Glomerular endothelial cell (primary cell): ENCODE data around the gene BCAS1. TPM values are rescaled to one million over a fixed set of nuclear protein-coding genes. Genes with fewer than 3 reads are reported as not detected.
A peak's percentile ranks its signal among the peaks of the same experiment; 100 is the strongest.

Source experiments
- DNase-seq: peaks from one replicate; pipeline ENCODE4 v3.0.0-alpha.2; 2011; ENCODE audit warnings: low read depth, low spot score; ENCODE audit errors: extremely low read depth
- total RNA-seq: library from RNA; depleted of rRNA; stranded (reverse); fragments of >200 nt; gene quantifications from 2 replicates; pipeline ENCODE4 v1.2.3, GENCODE V29; 2015

Gene BCAS1
- total RNA-seq, 1 donor from 2014 or later, result not detected

- DNase-seq, result no peak
Observed at GRCh38 chr20:54078296-54078984, 8.0 kb upstream of the BCAS1 start.

DNA sequence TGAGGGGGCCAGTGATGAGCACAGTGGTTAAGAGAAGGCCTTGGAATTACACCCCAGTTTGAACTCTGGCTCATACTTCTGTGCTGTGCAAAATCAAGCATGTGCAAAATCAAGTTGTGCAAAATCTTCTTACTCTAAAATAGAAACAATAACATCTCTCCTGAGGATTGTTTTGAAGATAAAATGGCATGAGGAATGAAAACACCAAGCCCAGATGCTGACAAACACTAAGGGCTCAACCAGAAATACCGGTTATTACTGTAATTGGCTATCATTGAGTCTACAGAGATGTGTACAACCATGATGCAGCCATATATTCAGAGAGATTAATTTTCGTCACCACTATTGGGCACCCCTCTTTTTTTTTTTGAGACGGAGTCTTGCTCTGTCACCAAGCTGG is 5.9 kb upstream of the BCAS1 start:
- DNase-seq, result no peak

- DNase-seq, result no peak
Observed at GRCh38 chr20:54075322-54075721, 4.9 kb upstream of the BCAS1 start.

GRCh38 chr20:54074511-54074910 is 4.1 kb upstream of the BCAS1 start:
- DNase-seq, result no peak

GRCh38 chr20:54073288-54073687 is 2.9 kb upstream of the BCAS1 start:
- DNase-seq, result no peak

DNA sequence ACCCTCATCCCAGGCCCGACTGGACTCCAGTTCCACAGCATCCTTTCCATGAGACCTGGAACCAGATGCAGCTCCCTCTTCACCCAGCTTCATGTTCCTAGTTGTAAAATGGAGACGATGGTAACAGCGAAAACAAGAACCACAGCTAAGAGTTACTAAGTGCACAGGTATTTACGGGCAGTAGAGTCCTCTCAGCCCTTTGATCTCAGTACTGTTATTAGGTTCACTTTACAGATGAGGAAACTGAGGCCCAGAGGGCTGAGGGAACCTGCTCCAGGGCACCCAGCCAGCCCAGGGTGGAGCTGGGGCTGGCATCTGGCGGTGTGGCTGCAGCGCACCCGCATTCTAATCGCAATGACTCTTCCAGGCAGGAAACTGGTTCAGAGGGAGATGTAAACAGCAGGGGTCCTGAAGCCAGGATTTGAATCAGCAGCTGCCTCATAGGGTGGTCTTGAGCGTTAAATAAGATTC is 858 bp downstream of the BCAS1 start:
- no peak for DNase-seq

- no peak for DNase-seq
Observed at GRCh38 chr20:54068966-54069365, 1.4 kb downstream of the BCAS1 start.

- no peak for DNase-seq
Observed at GRCh38 chr20:54068495-54068894, 1.9 kb downstream of the BCAS1 start.

- DNase-seq, result no peak
Observed at GRCh38 chr20:54067606-54068174, 2.7 kb downstream of the BCAS1 start.

GRCh38 chr20:54065601-54066038 is 4.8 kb downstream of the BCAS1 start:
- no peak for DNase-seq

GRCh38 chr20:54064939-54065338 is 5.5 kb downstream of the BCAS1 start:
- no peak for DNase-seq

- DNase-seq, result no peak
Observed at GRCh38 chr20:54063992-54064676, 6.3 kb downstream of the BCAS1 start.

DNA sequence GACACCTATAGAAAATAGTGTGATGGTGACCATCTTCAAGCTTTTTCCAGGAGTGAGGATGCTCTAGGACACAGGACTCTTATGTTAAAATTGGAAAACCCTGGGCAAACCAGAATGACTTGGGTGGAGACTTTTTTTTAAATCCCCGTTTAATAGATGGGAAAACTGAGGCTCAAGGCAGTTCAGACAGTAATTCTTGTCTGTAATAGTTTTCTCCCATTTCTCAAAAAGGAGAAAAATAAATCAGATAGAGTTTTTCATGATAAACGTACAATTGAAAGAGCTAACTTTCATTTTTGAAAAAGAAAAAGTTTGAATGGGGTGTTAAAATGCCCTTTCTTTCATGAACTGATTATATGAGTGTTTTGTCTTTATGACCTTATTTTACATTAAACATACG is 6.8 kb downstream of the BCAS1 start:
- DNase-seq, result no peak

DNA sequence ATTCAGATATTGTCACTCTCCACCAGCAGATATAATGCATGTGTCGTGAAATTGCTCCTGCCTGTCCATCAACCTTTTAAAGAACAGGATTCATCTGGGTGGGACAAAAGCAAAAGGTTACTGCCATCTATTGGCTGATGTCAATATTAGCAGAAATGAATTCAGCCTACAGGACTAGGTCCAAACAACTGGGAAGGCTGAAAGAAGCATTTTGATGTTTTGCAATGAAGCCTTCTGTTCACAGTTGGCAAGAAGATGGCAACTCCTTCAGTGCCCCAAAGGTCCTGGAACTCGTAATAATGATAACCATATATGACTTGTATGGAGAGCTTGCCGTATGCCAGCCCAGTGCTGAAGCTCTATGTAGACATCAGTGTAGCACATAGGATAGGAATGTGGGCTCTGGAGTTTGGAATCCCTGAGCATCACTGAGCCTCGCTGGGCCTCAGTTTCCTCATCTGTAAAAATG is 7.5 kb downstream of the BCAS1 start:
- DNase-seq, result peak; percentile 18

GRCh38 chr20:54061101-54061881 is 9.1 kb downstream of the BCAS1 start:
- DNase-seq, result no peak

DNA sequence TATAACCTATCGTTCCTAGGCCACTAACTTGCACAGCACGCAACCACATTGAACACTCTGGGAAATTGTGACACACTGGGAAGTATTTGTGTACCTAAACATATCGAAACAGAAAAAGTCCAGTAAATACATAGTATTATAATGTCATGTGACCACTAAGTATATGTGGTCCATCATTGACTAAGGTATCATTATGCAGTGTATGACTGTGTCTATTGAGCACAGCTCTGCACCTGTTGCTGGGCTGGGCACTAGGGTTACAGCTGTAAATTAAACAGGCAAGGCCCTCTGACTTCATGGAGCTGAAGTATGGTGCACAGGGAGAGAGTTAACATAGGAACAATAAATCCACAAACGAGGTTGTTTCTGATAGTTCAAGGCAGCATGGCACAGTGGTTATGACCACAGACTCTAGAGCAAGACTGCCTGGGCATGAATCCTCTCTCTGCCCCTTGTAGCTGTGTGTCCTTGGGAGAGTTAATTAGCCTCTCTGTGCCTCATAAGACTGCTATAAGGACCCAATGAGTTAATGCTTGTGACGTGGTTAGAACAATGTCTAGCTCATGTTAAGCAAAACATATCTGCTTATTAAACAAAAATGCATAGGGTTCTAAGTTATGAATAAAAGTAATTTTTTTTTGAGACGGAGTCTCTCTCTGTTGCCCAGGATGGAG is 10.6 kb downstream of the BCAS1 start:
- DNase-seq, result no peak

DNA sequence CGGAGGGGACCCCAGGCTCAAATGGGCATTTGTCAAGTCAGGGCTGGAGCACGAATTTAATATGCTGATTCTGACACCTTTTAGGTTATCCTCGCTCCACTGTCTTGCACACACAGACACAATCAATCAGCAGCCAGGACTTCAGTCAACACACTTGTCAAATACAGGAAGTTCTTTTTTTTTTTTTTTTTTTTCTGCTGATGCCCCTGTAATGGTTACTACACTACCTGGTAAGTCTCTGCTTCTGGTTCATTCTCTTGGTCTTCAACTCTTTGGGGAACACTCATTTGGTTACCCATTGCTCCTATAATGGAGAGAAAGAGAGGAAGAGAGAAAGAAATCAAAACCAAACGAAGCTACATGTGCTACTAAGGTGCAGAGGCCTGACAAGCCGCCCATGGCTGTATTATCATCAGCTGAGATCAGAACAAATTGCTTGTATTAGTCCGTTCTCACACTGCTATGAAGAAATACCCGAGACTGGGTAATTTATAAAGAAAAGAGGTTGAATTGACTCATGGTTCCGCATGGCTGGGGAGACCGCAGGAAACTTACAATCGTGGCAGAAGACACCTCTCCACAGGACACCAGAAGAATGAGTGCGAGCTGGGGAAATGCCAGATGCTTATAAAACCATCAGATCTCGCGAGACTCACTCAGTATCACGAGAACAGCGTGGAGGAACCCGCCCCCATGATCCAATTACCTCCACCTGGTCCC is 11.8 kb downstream of the BCAS1 start:
- DNase-seq, result no peak

- no peak for DNase-seq
Observed at GRCh38 chr20:54056762-54057639, 13.4 kb downstream of the BCAS1 start.

DNA sequence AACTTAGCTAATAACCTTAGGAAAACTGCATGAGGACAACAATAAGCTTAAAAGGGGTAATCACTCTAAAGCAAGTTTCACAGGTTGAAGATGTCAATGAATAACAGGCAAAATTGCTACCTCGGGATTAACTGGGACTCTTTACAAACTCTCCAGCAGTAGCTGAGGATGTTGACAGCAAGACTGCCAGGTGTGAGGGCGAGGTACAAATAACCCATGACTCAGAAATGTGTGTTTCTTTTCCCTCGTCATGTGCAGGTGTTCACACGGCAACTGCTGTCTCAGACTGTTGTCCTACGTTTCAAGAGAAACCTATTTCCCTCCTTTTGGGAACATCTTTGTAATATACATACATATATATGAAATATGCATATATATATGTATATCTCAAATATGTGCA is 15.9 kb downstream of the BCAS1 start:
- DNase-seq, result no peak
